SHP77 (cell line): Measurements from ENCODE around the gene MID2.
"Not testable (repeated sequence)": the region's sequence is repeated elsewhere in the genome, so short reads cannot be mapped to it uniquely, and the experiment has no call there.

Experiments used
- DNase-seq, 2 experiments: peaks; one replicate each; lab custom pipeline; 2025; lab: John Stamatoyannopoulos, UW

Gene MID2

GRCh38 chrX:107825698-107826237 lies at the start of gene MID2:
Gene MID2 (plus strand): TSS chrX:107825866. CDS start chrX:107826427, 561 bp downstream.
- DNase-seq = no peak

- DNase-seq = peak; percentile 45 to 59
Measured at GRCh38 chrX:107776649-107777535, 48.8 kb upstream of the MID2 start.

- DNase-seq = no peak
Measured at GRCh38 chrX:107777536-107777832, 48.2 kb upstream of the MID2 start, which contains the start of gene NCBP2L. Gene NCBP2L (plus strand): TSS chrX:107777733. CDS start chrX:107794221, 16,488 bp downstream.

GRCh38 chrX:107780525-107780924 lies 45.1 kb upstream of the MID2 start:
- no peak for DNase-seq

- DNase-seq = no peak
Measured at GRCh38 chrX:107787827-107788226, 37.8 kb upstream of the MID2 start.

GRCh38 chrX:107804427-107804826 lies 21.2 kb upstream of the MID2 start:
- DNase-seq = no peak

GRCh38 chrX:107805179-107805578 lies 20.5 kb upstream of the MID2 start:
- no peak for DNase-seq

- not testable (repeated sequence) for DNase-seq
Measured at GRCh38 chrX:107810053-107810452, 15.6 kb upstream of the MID2 start.

- no peak for DNase-seq
Measured at GRCh38 chrX:107818900-107819521, 6.7 kb upstream of the MID2 start.

GRCh38 chrX:107823042-107823441 lies 2.6 kb upstream of the MID2 start:
- no peak for DNase-seq

- DNase-seq = no peak
Measured at GRCh38 chrX:107823456-107823855, 2.2 kb upstream of the MID2 start.

- DNase-seq = no peak
Measured at GRCh38 chrX:107826238-107827029, 768 bp downstream of the MID2 start.

GRCh38 chrX:107827030-107827831 lies 1.6 kb downstream of the MID2 start:
- DNase-seq = no peak

GRCh38 chrX:107827852-107828251 lies 2.2 kb downstream of the MID2 start:
- DNase-seq = no peak

- DNase-seq = no peak
Measured at GRCh38 chrX:107829878-107830277, 4.2 kb downstream of the MID2 start.

- no peak for DNase-seq
Measured at GRCh38 chrX:107831071-107831730, 5.5 kb downstream of the MID2 start.

GRCh38 chrX:107834275-107835201 lies 8.9 kb downstream of the MID2 start:
- no peak for DNase-seq

GRCh38 chrX:107836958-107837357 lies 11.3 kb downstream of the MID2 start:
- DNase-seq = no peak

- DNase-seq = no peak
Measured at GRCh38 chrX:107840971-107841370, 15.3 kb downstream of the MID2 start.
